ENCODE data around the gene DNALI1. TPM values are rescaled to one million over a fixed set of nuclear protein-coding genes. Genes with fewer than 3 reads are reported as not detected.

The DNALI1 gene
- total RNA-seq, 4 donors from 2014 or later = 0.70 to 1.7 (median 0.85) TPM

GRCh38 chr1:37601441-37601840 lies 44.7 kb downstream of the DNALI1 start:
- TF ChIP-seq POLR2AphosphoS5 (IDR thresholded peaks at IDR 0.05) (no peak), CTCF (IDR thresholded peaks at IDR 0.05) (no peak), EP300 (IDR thresholded peaks at IDR 0.05) (no peak), POLR2A (IDR thresholded peaks at IDR 0.05) (no peak)
- Histone ChIP-seq H3K4me1 (peaks cover 14% of the 10 kb centered on the region), H3K27me3 (no peaks in the 10 kb centered on the region), H3K9me3 (no peaks in the 10 kb centered on the region), H3K36me3 (no peaks in the 10 kb centered on the region), H3K27ac (no peak overlapping the region), H3K4me3 (no peak overlapping the region)
- no peak for DNase-seq (ENCODE audit: low spot score in 2 of 2)

GRCh38 chr1:37602750-37603694 lies 46.3 kb downstream of the DNALI1 start:
- 33% methylated on average over 8 of the region's 8 CpGs for WGBS

GRCh38 chr1:37605061-37605650 lies 48.4 kb downstream of the DNALI1 start:
- H3K4me1 ChIP-seq = peaks cover 13% of the 10 kb centered on the region
- WGBS = 56% methylated on average over 9 of the region's 12 CpGs
- H3K27ac ChIP-seq = no peak overlapping the region
- TF ChIP-seq POLR2A (IDR thresholded peaks at IDR 0.05) (no peak), EP300 (IDR thresholded peaks at IDR 0.05) (no peak), POLR2AphosphoS5 (IDR thresholded peaks at IDR 0.05) (no peak), CTCF (IDR thresholded peaks at IDR 0.05) (no peak)
- H3K9me3 ChIP-seq = no peaks in the 10 kb centered on the region
- no peaks in the 10 kb centered on the region for H3K36me3 ChIP-seq
- DNase-seq (ENCODE audit: low spot score in 2 of 2) = no peak
- H3K27me3 ChIP-seq = peaks cover 8% of the 10 kb centered on the region
- no peak overlapping the region for H3K4me3 ChIP-seq

More at GRCh38 chr1:37602750-37603694, 46.3 kb downstream of the DNALI1 start:
- no peak for DNase-seq (ENCODE audit: low spot score in 2 of 2)
- Histone ChIP-seq H3K9me3 (no peaks in the 10 kb centered on the region), H3K4me1 (peaks cover 13% of the 10 kb centered on the region), H3K27ac (no peak overlapping the region), H3K4me3 (no peak overlapping the region), H3K27me3 (peaks cover under 1% of the 10 kb centered on the region), H3K36me3 (no peaks in the 10 kb centered on the region)
- TF ChIP-seq POLR2AphosphoS5 (IDR thresholded peaks at IDR 0.05) (no peak), POLR2A (IDR thresholded peaks at IDR 0.05) (no peak), CTCF (IDR thresholded peaks at IDR 0.05) (peak; percentile 21 to 43), EP300 (IDR thresholded peaks at IDR 0.05) (no peak)

GRCh38 chr1:37605806-37606474 lies 49.2 kb downstream of the DNALI1 start:
- peak overlapping the region; percentile 43 for H3K27ac ChIP-seq
- peak in 1 of 2 donors; percentile 69 for DNase-seq (ENCODE audit: low spot score in 2 of 2)
- H3K27me3 ChIP-seq = peaks cover 8% of the 10 kb centered on the region
- H3K4me1 ChIP-seq = peaks cover 13% of the 10 kb centered on the region
- no peaks in the 10 kb centered on the region for H3K9me3 ChIP-seq
- TF ChIP-seq POLR2A (IDR thresholded peaks at IDR 0.05) (no peak), POLR2AphosphoS5 (IDR thresholded peaks at IDR 0.05) (no peak), EP300 (IDR thresholded peaks at IDR 0.05) (no peak), CTCF (IDR thresholded peaks at IDR 0.05) (no peak)
- no peaks in the 10 kb centered on the region for H3K36me3 ChIP-seq
- H3K4me3 ChIP-seq = no peak overlapping the region
- 55% methylated on average over 8 of the region's 9 CpGs for WGBS
